Stimulated activated naive CD8-positive, alpha-beta T cell treated with anti-CD3 and anti-CD28 coated beads, Interleukin-15, Interleukin-2, amounts not matched to agents 100 U/mL and 50 U/mL, for 24 hours (primary cell): ENCODE data around the gene LDB3.

Source experiments
- ATAC-seq: fragments of 150-1000 bp; cut with Tn5 transposase; one replicate; pipeline ENCODE4 v1.10.0; 2021
- DNase-seq: peaks from one replicate; pipeline ENCODE4 v3.0.0; 2021

The LDB3 gene

DNA sequence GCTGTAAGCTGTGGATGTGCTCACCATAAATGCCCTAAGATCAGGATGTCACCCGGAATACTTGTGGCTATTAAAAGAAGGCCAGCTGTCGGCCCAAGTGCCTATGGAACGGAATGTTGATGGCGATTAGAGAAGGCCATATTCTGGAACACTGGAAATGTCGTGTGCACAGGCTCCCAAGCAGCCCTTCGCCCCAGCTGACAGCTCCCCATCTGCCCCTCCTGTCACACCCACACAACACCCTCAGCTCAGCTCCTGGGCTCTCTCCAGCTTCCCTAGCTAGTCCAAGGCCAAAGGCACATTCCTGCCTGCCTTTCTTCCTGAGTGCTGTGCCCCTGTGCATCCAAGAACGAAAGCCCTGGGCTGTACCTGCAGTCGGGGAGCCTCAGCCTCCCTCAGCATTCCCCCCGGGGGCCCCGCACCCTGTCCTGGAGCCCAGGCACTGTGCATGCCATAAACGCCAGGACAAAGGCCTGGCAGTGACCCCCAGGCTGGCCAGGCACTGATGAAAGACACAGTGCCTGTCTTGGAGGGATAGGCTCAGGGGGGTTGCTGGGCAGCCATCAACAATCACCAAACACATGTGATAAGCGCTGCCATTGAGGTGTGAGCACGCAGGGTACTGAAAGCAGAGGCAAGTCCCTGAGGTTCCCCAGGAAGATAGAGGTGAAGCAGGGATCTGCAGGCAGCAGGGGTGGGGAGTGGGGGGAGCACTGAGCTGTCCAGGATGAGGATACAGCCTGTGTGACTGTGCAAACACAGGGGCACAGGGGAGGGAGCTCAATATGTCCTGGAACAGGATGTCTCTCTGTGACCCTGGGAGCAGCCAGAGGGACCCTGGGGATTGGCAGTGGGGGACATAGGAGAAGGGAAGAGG is 3.7 kb upstream of the LDB3 start:
- ATAC-seq, result no peak
- no peak for DNase-seq

DNA sequence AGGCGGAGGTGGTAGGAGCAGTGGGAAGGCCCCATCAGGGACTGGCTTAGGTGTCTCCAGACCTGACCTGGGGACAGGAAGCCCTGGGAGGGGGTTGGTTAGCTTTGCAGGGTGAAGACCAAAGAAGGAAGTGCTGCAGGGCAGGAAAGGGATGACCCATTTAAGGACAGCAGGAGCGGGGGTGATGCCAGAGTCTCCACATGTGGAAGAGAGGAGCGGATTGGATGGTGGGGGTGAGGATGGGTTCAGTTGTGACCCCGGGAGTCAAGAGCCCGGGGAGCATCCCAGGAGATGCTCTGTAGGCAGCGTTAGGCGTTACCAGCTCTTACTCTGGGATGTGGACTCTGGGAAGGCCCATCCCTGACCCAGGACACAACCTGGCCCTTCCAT is 3.1 kb upstream of the LDB3 start:
- ATAC-seq (no peak), DNase-seq (no peak)

DNA sequence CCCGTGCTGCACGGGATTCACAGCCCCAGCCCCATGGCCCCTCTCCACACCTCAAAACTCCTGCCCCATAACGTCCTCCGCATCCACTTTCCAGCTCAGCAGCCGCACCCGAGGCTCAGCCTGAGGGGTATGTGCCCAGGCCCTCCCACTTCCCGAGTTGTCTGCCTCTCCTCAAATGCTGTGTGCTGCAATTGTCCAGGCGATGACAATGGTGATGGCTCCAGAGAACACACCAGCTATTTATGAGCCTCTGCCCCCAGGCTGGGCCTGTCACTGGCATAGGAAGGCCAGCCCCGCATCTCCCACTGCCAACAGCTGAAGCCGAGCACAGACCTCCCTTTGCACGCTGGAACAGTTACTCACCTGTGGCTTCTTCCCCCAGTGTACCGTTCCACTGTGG is 2.4 kb upstream of the LDB3 start:
- DNase-seq (no peak), ATAC-seq (no peak)

DNA sequence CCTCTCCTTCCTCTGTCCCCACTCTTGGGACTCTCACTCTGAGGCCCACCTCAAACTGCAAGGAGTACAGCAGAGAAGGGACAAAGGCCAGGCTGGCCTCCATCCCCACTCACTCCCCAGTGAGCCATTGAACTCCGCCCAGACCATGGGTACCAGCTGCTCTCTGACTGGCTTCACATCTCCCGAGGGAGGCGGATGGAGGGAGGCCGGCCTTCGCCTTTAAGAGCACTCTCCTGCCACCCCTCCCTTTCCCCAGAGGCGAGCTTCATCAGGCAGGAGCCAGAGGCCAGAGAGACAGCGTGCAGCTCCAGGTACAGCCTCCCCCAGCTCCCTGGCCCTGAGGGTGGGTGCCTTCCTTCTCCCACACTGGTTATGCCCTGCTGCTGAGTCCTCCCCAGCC is 1.8 kb upstream of the LDB3 start:
- ATAC-seq (no peak), DNase-seq (no peak)

DNA sequence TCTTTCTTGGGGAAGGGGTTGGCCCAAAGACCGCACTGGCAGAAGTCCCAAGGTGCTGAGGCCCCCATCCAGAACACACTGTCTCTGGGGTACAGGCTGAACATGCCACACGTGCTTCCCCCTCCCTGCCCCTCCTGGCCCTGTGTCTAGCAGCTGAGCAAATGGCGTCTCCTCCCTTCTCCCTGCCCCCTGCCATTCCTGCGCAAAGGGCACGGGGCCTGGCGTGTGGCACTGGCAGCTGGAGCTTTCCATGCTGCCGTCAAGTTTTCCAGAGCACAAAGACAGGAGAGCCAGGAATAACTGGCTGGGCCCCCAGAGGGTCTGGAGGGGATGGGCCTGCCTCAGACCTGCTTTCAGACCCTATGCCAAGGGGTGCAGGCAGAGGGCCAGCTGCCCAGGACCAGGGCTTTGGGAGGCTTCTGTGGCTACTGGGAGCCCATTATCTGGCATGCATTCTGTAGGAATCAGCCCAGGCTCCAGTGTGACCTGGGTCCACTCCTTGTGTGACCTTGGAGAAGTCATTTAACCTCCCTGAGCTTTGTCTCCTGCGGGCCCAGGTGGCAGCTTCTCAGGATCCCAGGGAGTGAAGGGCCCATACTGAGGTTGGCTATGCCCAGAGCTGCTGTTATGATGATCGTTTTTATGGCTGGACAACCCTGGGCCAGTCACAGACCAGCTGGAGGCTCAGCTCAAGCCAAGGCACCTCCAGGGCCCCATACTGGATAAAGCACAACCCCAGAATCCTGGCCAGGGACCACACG is 710 bp upstream of the LDB3 start:
- ATAC-seq, result no peak
- no peak for DNase-seq

DNA sequence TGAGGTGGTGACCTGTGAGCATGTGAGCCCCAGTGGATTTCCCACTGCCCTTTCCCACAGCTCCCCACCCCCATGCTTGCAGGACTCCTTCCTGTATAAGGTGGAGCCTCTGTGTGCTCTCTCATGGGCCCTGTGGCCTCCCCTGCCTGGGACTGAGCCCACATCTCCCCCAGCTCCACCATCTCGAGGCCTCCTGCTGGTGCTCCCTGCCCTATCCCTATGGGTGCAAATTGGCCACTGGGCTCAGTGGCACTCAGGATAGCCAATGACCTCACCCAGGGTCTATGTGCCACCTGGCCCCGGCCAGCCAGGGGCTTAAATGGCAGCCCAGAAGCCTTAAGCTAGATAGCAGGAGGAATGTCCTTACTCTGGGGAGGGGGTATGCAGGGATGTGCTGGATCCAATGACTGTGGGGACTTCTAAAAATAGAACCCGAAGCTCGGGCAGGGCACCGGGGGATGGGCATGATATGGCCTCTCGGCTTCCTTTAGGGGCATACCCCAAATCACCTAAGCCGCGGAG is 2.0 kb downstream of the LDB3 start:
- DNase-seq, result no peak
- no peak for ATAC-seq

DNA sequence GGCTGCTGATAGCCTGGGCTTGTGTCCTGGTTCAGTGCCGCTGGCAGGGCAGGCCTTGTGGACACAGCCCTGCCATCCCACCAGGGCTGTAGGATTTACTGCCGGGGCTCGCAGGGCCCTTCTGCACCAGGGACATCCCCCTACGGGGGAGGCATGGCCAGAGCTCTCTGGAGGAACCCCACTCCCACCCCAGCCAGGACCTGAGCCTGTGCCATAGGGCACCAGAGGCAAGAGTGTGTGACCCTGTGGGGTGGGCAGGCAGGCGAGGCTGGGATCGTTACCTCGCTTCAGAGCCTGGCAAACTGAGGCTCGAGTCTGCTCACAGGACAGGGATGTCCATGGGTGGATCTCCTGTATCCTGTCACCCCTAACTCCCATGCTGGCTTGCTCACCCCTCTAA is 2.6 kb downstream of the LDB3 start:
- ATAC-seq (no peak), DNase-seq (no peak)

DNA sequence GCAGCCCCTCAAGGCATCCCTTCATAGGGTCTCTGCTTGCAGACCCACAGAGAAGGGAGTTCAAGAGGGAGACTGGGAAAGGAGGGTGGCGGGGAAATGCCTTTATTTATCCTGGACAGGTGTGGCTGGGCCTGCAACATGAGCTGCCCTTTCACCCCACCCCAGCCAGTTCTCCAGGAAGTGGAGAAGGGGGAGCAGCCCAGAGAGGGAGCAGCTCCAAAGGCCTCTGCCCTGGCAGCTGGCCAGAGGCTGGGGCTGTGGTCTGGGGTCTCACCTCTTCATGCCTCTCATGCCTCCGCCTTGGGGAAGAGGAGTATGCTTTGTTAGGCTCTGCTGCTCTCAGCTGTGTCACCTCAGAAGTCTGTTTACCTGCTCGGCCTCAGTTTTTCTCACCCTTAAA is 3.1 kb downstream of the LDB3 start:
- no peak for ATAC-seq
- no peak for DNase-seq

DNA sequence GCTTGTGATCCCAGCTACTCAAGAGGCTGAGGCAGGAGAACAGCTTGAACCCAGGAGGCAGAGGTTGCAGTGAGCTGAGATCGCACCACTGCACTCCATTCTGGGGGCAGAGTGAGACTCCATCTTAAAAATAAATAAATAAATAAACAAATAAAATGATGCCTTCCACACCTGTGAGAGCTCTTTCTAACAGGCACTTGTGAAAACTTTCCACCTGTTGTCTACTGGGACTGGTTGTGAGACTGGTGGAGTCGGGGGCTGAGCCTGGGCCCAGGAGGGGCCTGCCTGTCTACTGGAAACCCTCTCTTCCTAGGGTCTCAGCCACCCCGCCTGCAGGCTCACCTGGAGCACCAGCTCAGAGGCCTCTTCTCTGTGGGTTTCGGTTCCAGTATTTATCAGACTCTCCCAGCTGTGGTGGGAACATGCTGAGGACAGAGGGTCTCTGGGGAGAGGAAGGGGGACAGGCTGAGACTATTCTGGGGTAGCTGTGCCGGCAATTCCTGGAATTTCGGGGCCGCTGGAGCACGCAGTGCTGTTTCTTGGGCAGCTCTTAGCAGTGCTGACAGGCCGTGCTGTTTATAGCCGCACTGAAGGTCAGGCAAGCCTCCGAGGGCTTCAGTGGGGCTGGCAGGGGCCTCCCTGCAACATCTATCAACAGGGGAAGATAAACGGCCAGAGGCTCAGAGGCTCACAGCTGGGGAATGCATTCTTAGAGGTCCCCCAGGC is 3.8 kb downstream of the LDB3 start:
- ATAC-seq (no peak), DNase-seq (no peak)

DNA sequence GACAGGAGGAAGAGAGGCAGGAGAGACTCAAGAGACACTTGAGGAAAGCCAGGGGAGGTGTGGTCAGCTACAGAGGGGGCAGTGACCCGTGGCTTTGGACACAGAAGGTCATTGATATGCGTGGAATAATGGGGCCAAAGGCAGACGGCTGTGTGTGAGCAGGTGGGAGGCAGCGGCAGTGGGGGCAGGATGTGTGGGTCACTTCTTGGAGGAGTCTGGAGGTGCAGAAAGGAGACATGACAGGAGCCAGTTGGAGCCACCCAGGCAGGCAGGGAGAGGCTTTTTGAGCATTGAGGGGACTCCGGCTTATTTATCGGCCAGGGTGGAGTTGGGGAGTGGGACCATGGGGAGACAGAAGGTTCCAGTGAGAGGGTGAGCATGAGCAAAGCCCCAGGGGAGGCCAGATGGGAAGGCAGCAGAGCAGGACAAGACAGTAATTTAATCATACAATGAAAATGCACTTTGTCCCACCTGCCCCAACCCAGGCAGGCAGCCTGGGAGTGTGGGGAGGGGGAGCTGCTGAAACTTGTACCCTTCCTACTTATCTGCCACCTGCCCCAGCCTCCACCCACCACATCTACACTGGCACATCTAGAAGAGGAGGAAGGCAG is 5.0 kb downstream of the LDB3 start:
- ATAC-seq (no peak), DNase-seq (no peak)

DNA sequence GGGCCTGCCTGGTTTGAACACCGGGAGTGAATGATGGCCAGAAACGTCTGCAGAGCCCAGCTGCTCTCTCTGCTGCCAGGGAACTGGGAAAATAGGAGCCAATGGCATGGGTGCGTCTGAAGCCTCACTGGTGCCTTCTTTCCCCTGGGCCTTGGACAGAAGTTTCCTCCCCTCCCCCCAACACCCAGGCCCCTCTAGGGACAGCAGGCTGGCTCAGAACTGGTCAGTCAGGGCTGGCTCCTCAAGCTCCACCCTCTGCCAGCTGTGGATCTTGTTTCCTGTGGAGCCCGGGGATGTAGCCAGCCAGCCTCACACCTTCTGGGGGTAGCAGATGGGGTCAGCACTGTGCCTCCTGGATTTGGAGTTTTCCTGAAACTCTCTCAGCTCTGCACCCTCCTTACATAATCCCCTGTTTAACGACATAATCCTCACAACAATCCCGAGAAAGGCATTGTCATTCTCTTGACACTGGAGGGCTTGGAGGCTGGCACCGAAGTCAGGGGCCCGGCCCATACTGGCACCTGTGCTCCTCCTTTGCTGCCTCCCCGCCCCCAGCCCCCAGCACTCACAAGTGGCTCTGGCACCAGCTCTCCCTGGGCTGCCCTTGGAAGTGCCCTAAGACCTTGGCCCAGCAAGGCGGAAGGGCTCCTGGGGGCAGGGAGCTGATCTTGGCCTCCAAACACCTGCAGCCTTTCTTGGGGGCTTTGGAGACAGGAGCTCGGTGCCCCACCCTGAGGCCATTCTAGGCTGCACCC is 5.7 kb downstream of the LDB3 start:
- no peak for DNase-seq
- no peak for ATAC-seq

DNA sequence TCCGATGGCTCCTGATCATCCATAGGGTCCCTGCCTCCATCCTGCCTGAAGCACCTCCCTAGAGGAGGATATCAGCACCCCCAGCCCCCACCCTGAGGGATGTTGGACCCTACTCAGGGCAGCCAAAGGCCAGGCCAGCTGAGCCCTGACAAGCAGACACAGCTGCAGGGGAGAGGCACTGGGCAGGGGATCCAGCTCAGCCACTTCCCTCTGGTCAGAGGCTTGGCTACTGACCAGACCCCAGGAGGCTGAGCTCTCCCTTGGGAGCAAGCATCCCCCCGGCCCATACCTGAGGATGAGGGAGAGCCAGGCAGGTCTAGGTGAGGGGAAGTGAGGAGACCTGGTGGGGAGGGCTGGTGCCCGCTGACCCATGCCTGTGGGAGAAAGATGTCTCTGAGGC is 6.6 kb downstream of the LDB3 start:
- ATAC-seq (no peak), DNase-seq (no peak)

DNA sequence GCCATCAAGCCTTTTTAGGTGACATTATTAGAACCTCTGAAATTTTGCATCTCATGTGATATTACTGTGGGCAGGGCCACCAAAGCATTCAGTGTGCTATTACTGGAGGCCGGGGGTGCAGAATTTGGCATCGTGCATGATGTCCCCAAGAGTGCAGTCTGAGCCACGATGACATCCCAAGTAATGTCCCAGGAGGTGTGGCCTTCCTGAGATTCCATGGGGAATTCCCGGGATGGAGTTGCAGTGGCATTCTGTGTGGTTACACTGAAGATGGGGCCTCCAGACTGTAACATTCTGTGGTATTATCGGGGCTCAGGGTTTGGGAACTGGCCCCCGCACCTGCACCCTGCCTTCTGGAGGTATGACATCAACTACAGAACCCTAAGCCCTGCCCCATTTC is 9.1 kb downstream of the LDB3 start:
- no peak for DNase-seq

DNA sequence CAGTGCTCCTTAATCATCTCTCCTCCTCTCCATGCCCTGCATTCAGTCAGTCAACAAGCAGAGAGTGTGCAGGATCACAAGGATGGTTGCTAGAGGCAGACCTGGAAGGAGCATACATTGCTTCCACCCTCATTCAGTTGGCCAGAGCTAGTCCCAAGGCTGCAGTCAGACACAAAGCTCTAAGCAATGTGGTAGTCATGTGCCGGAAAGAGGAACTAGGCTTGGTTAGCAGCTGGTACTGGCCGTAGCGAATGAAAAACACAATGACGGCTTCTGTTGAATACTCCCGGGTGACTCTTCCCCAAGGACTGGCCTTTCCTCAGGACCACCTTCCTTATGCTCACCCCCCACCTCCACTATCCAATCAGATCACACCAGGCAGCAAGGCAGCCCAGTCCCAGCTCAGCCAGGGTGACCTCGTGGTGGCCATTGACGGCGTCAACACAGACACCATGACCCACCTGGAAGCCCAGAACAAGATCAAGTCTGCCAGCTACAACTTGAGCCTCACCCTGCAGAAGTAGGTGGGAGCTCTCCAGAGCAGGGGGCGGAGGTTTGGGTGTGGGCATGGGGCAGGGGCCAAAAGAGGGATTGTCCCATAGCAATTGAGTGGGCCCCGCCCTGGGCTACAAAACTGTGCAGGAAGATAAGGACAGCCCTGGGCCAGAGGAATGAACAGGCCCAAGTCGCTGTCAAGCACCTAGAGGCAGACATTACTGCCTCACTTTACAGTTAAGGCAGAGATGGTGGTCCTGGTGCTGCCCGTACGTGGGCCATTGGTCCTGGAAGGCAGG is 10.9 kb downstream of the LDB3 start:
- DNase-seq (no peak), ATAC-seq (no peak)

More for the DNA sequence above, 9.1 kb downstream of the LDB3 start:
- no peak for ATAC-seq

DNA sequence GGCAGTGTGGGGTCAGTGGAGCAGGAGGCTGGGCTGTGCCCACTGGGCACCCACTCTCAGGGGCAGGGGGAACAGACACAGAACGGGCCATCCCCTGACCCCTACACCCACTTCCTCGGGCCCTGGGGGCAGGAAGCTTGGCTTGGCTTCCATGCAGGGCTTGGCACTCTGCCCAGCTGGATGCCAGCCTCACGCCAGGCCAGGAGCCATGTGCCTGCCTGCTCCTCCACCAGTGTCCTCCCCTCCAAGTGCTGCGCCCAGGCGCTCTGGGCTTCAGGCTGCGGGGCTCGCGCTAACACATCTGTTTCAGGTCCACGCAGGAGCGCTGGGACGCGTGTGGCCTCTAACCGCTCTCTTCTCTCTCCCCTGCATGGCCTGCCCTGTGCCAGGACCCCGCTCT is 12.7 kb downstream of the LDB3 start:
- DNase-seq, result no peak
- ATAC-seq, result no peak

DNA sequence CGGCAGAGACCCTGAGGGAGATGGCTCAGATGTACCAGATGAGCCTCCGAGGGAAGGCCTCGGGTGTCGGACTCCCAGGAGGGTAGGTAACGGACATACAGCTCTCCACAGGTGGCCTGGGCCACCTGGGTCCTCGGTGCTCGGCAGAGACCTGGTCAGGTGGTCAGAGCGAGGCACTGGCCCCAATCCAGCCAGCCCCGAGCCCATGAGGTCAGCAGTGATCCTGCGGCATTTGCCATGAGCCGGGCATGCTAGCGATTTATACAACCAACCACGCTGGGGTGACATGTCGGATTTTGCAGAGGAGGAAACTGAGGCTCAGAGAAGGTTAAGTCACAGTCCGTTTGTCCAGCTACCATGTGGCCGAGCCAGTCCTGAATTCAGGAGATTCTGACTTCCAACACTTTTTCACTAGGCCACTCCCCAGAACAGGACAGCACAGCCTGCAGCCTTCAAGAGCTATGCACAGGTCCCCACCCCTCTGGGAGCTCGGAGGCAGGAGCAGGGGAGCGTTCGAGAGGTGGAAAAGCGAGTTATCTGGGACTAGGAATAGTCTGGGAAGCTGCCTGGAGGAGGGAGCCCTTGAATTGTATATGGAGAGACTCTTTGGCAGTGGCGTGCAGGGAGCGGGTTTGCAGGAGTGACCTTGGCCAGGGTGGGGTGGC is 13.5 kb downstream of the LDB3 start:
- ATAC-seq, result no peak
- no peak for DNase-seq

DNA sequence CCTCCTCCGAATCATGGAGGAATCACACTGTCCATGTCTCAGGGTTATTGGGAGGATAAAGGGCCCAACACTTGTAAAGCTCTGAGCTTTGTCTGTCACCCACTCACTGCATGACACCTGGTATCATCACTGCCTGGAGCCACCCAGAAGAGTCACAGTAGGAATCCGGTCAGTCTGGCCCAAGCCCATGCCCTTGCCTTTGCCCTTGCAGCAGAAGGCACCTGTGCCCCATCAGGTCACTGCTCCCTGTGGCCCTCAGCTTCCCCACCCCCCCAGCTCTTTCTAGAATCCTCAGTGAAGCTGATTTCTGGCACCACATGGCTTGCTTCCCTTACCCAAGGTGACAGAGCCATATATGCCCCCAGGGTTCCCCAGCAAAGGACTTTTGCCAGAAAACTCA is 14.4 kb downstream of the LDB3 start:
- ATAC-seq, result no peak
- DNase-seq, result no peak

DNA sequence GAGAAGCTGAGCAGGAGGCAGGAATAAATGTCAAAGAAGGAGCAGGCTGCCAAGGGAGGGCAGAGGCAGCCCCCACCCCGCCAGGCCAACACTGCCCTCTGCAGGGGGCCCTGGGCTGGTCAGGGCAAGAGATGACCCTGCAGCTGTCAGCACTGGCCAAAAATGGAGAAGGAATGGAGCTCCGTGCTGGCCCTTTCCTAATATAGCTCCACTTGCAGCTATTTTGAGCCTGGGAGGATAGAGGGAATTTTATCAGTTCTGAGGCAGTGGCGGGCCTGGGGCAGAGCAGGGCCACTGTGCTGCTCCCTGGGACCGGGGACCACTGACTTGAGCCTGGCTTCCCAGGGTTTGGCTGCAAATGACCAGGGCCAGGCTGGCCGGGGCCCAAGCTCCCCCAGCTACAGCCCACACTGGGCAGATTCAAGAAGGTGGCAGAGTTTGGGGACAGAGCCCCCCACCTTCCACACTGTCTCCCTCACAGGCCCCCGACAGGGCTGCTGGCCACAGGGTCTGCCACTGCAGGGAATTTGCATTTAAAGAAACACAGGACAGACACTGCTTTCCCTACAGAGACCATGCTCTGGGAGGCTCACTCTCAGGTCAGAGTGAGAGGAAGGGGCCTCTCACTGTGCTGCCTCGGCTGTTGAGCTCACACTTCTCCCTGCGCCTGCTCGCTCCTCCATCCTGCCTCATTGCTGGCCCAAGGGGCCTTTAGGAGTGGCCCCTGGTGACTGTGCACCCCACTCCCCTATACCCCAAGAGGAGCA is 16.2 kb downstream of the LDB3 start:
- ATAC-seq (no peak), DNase-seq (no peak)

DNA sequence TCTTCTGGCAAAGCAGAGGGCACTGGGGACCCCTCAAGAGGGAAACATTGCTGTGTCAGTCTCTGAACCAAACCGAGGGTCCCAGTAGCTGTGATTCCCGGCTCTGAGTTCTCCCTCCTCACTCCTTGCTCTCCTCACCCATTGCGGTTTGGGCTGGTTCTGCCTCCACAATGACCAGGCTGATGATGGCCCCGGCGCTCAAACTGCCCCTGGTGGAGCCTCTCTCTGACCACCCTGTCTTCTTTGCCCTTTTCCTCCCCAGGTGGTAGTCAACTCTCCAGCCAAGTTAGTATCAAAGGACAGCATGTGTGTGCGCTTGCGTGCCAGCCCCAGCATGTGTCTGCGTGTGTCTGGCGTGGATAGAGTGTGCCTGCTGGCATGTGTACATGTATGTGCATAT is 17.1 kb downstream of the LDB3 start:
- no peak for DNase-seq
- no peak for ATAC-seq
